SK-MEL-5 (cell line): ENCODE measurements around the gene DNAJA4. TPM values are rescaled to one million over a fixed set of nuclear protein-coding genes. Genes with fewer than 3 reads are reported as not detected.

ENCODE experiments used
- DNase-seq: peaks from one replicate; pipeline ENCODE4 v3.0.0-alpha.2; 2016; ENCODE audit warnings: low read depth, low spot score
- in situ Hi-C: cut with HindIII; loops from 2 replicates; pipeline ENCODE4 v1.10.0; 2016; ENCODE audit warnings: low sequenced_read_pairs, high pct_unique_total_duplicates, low pct_unique_long_range_greater_than_20kb
- total RNA-seq: library from RNA; depleted of rRNA; stranded (reverse); fragments of >200 nt; shearing (Covaris generic); gene quantifications from 2 replicates; pipeline ENCODE4 v1.2.3, GENCODE V29; 2014

The DNAJA4 gene
- total RNA-seq, 1 experiment from 2014 or later: 8.5 TPM

DNA sequence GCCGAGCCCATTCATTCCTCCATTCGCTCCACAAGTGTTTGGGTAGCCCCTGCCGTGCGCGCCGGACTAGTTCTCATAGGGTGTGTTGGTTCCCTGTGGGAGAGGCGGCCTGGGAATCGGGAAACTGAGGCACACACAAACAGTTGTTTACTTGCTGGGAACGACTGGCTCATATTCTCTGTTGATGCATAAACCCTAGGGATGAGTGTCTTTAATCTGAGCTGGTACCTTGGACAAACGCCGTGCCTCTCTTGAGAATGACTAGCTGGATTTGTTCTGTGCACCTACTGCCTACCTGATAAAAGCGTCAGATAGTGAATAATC, 737 bp downstream of the DNAJA4 start:
- in situ Hi-C loops: loop anchor here (25.0 kb wide), 1 partner anchor 103 kb away; no protein-coding TSS in a partner anchor

DNA sequence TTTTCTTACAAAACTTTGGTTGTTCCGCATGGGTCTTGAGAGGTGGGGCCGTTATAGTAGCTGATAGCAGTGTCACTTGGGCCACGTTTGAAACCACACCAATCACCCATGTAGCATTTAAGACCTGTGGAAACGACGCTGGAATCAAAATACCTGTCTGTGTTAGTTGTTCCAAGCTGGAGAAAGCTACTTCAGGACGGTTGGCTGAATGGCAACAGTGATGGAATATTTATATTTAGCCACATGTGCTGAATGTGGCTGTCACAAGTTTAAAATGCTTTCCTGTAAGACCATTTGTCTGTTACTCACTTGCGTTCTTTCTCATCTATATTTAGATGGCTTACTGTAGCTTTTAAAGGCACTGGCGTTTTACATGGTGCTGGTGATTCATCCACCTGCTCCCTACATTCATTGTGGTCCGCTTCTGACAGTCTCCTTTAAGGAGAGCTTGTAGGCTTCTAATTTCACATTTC, 1.4 kb downstream of the DNAJA4 start:
- DNase-seq: peak; percentile 72
- in situ Hi-C loops: loop anchor here (25.0 kb wide), 1 partner anchor 103 kb away; no protein-coding TSS in a partner anchor

More for the DNA sequence above, 737 bp downstream of the DNAJA4 start:
- DNase-seq: no peak

DNA sequence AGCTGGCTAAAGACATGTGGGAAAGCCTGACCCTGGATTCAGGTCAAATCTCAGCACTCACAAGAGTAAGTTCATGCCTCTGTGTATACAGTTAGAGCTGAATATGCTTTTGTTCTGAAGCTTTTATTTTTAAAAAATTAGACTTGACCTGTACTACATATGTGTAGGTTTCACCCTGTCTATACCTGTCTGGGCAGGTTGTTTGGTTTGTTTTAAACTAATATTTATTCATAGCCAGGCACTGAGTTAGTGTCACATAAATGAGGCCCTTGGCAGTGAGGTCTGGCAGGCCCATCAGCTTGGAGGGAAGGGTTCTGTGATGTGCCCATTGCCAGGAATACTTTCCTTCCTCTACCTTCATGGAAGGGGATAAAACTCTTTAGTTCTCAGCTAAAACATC, 1.9 kb downstream of the DNAJA4 start:
- no peak for DNase-seq
- in situ Hi-C loops: loop anchor here (25.0 kb wide), 1 partner anchor 104 kb away; no protein-coding TSS in a partner anchor

DNA sequence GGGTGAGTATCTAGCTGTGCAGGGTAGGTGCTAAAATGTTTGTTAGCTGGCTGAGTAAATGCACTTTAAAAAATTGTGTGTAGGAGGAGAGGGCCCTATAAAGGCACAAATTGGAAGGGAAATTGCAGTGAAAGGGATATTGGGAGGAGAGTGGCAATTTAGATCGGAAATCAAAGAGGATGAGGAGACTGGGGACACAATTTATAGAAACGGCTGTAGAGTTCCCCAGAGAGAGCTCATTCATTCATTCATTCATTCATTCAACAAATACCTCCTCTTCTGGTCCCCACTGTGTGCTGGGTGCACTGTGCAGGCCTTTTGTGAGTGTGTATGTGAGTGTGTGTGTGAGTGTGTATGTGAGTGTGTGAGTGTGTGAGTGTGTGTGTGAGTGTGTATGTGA, 2.4 kb downstream of the DNAJA4 start:
- in situ Hi-C loops: loop anchor here (25.0 kb wide), 1 partner anchor 105 kb away; no protein-coding TSS in a partner anchor
- no peak for DNase-seq

DNA sequence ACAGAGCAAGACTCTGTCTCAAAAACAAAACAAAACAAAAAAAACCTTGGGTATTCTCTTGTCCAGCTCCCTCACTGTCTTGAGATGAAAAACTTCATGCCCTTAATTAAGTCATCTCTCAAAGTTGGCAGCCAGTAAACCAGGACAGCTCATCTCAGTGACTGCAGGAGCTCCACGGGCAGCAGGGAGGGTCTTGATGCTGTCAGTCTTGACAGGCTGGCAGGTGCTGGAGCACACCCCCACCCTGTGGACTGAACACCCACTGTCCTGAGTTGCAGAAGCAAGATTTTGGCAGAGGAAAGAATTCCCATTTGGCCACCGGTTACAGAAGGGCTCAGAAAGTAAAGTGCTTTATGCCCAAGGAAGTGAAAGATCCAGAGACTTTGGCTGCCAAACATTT, 8.0 kb downstream of the DNAJA4 start:
- in situ Hi-C loops: loop anchor here (25.0 kb wide), 1 partner anchor 110 kb away; no protein-coding TSS in a partner anchor
- peak; percentile 89 for DNase-seq

DNA sequence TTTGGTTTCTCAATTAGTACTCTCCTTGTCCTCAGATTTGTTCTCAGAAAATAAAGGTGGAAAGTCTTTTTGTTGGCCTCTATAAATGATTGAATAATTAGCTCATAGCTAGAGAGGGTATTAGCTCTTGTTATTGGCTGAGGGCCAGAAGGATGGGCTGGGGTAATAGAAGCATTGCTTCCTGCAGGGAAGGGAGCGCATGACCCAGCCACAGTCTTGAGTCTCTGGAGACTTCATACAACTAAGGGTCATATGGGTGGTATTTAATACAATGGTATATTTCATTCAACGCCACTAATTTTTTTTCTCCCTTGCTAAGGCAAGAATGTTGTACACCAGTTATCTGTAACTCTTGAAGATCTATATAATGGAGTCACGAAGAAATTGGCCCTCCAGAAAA, 8.4 kb downstream of the DNAJA4 start:
- in situ Hi-C loops: loop anchor here (25.0 kb wide), 1 partner anchor 110 kb away; no protein-coding TSS in a partner anchor

DNA sequence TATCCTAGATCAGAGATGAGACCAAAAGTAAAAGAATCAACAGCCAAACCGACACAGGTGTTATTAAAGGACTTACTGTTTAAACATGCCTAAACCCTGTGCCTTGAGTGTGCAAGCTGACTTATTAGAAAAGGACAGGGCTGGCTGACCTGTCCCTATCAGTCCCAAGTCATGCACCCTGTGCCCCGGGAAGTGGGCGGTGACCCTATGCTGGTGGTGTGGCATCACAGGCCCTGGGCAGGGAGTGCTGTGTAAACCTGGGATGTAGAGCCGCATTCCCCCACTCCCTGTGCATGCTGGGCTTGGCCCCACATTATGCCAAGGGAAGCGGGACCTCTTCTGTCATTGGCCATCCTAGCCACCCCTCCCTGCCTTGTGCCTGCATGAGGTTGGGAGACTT, 10.6 kb downstream of the DNAJA4 start:
- in situ Hi-C loops: loop anchor here (25.0 kb wide), 1 partner anchor 113 kb away; no protein-coding TSS in a partner anchor

More for the DNA sequence above, 8.4 kb downstream of the DNAJA4 start:
- DNase-seq: peak; percentile 99

DNA sequence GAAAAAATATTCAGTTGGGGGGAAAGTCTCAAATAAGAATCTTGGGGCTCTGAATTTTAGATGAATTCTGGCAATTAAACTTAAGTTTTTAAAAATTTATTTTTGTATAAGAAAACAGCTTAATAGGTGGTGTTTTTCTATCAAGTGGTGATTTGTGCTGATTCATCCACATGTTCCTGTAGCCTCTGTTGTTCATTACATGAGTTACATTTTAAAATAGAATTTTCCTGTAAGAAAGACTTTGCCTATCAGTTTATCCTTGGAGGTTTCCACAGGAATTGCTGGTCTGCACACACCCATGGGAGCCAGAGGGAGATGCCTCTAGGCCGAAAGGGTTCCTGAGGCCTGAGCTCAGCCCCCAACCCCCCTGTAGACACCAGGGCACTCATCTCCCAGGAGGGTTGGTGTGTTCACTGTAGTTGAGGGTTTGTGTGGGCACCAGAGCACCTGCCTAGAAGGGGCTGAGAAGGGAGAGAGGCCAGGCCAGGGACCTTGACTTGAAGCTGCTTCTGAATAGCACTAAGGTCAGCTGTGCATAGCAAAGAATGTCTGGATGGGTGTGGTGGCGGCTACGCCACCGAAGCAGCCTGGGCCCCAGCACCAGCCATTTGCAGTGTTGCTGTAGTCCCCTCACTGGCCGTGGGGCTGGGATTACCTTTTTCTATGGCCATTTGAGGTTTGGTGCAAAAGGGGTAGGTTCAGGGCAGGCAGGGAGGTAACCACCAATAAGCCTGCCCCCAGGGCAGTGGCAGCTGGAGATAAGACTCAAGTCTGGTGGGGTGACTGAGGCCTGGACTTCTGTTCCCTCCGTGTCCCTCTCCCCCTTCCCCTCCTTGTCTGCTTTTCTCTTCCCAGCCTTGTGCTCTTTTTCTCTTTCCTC, 11.9 kb downstream of the DNAJA4 start:
- in situ Hi-C loops: no loop called here
- no peak for DNase-seq

More for the DNA sequence above, 10.6 kb downstream of the DNAJA4 start:
- DNase-seq: no peak

DNA sequence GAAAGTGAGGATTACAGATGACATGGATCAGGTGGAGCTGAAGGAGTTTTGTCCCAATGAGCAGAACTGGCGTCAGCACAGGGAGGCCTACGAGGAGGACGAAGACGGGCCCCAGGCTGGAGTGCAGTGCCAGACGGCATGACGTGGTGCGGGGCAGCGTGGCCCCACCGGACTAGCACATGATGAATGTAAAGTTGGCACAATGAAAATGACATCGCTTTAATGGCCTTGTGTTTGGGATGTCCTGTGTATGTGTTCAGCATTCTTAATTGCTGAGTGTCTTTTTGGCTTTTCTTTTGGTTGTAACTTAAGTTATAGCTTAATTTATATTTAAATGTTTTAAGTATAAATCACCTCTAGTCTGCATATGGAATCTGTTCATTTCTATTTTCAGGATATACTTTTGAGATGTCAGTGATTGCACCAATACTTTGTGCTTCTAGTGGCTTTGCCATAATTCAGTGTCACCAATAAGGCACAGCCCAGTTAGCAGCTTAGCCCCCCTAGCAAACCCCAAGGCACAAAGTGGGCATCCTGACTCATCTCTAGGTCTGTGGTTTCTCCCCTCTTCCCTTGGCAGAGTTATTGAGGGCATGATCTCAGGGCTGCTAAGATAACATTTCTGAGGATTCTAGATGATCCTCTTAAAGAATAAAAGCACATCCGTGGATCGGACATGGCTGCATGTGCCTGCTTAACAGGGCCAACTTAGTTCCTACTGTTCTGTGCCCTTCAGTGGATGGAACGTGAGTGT, 16.1 kb downstream of the DNAJA4 start:
- DNase-seq: no peak
- in situ Hi-C loops: no loop called here

DNA sequence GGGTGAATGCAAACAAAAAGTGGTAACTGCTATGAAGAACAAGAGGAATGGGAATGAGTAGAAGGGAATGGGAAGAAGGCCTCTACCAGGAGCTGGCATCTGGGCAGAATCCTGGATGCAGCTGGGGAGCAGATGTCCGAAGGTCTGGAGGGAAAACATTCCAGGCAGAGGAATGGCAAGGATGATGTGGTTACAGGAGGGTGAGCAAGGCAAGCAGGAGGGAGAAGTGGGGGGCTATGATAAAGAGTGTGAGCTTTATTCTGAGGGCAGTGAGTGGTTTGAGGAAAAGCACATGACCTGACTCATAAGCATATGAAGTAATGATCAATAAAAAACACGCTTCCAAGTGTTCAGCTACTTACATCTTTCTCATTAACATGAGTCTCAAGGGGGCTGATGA, 18.0 kb downstream of the DNAJA4 start:
- in situ Hi-C loops: no loop called here
- DNase-seq: no peak

DNA sequence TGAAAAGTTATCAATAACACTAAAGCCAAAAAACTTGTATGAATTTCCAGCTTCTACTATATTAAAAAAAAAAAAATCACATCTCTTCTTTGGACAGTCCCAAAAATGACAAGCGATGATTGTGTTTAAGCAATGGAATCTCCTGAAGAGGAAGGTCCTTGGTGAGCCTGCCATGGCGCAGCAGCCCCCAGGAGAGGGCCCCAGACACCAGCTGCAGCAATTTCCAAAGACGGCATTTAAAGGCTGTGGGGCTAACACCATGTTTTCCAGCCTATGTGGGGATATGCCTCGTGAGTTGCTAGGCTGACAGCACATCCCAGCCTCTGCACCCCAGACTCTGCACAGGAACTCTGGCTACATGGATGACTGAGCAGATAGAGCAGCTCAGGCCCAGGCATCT, 20.4 kb downstream of the DNAJA4 start:
- in situ Hi-C loops: no loop called here
- DNase-seq: peak; percentile 53

DNA sequence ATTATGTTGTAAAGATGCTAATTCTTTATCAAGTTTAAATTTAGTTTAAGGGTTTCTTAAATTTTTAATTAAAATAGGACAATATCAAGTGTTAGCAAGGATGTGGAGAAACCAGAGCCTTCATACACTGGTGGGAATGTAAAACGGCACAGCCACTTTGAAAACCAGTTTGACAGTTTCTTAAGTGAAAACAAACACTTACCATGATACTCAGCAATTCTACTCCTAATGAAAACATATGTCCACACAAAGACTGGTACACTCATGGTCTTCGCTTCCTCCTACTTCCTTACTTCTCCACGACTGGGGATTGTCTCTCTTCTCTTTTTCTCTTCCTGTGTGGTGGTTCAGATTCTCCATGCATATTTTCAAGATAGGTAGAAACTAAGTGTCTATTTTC, 25.9 kb downstream of the DNAJA4 start:
- DNase-seq: no peak
- in situ Hi-C loops: loop anchor here (5.0 kb wide), 1 partner anchor 33 kb away; no protein-coding TSS in a partner anchor

DNA sequence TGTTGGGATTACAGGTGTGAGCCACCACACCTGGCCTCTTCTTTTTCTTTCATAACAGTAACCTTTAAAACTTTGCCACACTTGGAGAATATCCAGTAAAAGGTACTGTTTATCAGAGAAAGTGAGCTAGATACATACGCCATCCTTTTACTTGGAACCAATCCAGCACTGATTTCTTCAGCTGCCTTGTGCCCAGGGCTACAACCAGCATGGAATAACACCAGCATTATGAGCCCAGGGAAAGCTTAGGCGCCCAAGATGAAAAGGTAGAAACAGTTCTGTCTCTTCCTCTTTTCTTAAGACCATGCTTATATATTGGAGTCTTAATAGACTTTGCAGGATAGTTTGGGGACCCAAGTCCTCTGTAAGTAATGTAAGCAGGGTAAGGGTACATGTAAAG, 26.7 kb downstream of the DNAJA4 start:
- no peak for DNase-seq
- in situ Hi-C loops: loop anchor here (5.0 kb wide), 1 partner anchor 34 kb away; no protein-coding TSS in a partner anchor

DNA sequence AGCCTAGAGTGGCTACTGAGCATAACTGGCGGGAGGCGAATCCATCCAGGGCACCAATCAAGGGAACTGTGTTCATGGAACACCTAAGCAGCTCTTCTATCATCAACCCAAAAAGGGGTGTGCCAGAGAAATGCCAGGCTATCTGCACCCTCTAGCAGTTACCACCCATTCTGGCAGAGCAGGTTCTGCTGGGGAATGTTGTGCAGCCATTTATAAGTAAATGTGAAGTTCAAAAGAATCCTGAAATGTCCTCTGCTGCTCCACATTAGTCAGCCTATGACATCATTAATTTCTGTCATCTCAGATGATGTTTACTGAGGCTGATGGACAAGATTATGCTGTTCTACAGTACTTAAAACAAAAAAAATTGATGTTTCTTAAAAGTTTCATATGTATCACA, 27.3 kb downstream of the DNAJA4 start:
- DNase-seq: no peak
- in situ Hi-C loops: loop anchor here (5.0 kb wide), 1 partner anchor 34 kb away; no protein-coding TSS in a partner anchor

DNA sequence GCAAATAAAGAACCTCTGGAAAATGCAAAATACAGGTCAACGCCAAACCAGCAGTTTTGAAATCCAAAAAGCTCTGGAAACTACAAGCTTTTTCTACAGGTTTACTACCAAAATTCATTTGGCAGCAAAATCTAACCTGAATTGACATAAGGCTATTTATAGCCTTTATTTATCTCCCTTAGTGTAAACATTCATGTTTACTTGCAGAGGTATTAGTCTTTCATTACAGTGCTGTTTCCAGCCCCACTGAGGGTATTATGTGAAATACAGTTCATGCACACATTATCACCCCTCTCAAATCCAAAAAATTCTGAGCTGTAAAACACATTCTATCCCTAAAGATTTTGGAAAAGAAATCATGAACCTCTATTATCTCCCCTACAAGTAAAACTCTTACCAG, 27.9 kb downstream of the DNAJA4 start:
- in situ Hi-C loops: loop anchor here (5.0 kb wide), 1 partner anchor 35 kb away; no protein-coding TSS in a partner anchor
- DNase-seq: no peak

DNA sequence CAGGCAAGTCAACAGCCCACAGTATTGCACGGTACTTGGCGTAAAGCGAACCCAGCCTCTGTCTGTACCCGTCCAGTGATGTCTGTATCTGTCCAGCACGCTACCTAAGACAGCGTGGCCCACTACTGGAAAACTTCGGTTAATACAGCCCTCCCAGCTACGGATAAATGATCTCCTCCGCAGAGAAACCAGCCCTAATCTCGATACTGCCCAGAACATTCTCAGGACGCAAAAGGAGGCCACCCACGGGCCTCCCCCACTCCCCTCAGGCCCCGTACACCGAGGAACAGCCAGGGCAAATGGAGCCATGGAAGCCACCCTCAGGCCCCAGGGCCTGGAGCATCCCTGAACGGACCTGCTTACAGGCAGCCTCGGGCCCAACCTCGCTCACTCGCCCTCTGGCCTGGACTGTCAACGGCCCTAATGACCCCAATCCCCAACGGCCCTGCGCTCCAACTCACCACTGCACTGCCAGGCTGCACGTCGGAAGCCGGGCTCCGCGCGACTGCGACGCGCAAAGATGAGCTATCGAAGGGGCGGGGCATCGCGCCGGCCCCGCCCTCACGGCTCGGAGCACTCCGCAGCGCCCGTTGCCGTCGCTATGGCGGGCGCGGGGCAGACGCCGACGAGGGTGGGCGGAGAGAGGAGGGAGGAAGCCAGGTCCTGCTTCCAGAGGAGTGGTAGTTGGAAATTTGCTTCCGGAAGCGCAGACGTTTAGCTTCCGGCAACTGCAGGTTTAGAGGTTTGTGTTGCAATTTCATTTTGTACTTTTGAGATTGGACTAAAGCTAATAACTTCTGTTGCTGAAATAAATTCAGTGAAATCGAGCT, 35.0 kb downstream of the DNAJA4 start, which contains the start of gene SKIC8:
TSS of gene SKIC8 (minus strand) at position 509 of the 830 bp plus-strand sequence. CDS start 3,923 bp downstream, outside the sequence.
- DNase-seq: peak; percentile 94
- in situ Hi-C loops: no loop called here

DNA sequence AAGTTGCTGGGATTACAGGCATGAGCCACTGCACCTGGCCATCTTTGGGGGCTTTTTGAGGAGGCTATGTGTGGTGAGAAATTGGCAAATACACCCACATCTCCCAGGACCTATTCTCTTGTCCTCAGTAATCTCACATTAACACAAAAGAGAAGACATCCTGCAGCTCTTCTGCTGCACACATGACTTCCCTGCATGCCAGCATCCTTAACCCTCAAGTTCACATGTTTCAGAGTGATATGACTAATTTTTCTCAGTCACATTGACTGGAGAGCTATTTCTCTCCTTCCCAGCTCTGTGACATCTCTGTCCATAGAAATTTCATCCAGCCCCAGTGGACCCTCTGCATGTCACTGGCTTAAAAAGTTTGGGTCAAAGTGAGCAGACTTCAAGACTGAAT, 37.0 kb downstream of the DNAJA4 start:
- DNase-seq: peak; percentile 54
- in situ Hi-C loops: no loop called here
